Breast epithelium (tissue), 3 donors: ENCODE measurements around the gene RBFOX1.

Source experiments
- CTCF ChIP-seq, 3 donors: fragments of 450-650 bp; IDR thresholded peaks; one replicate each; pipeline ENCODE4 v1.5.1; 2016 to 2017; ENCODE audit warnings: antibody characterized with exemption in 3 of 3, mild to moderate bottlenecking in 3 of 3, moderate library complexity in 3 of 3
- POLR2A ChIP-seq: fragments of 450-650 bp; IDR thresholded peaks from one replicate; pipeline ENCODE4 v1.6.1; 2016; ENCODE audit warnings: antibody characterized with exemption, mild to moderate bottlenecking, moderate library complexity
- POLR2AphosphoS5 ChIP-seq, 3 donors: sonication (generic); formaldehyde crosslinking; IDR thresholded peaks; one replicate each; pipeline ENCODE4 v1.6.1; 2017; ENCODE audit warnings: antibody characterized with exemption in 3 of 3

GRCh38 chr16:7304279-7304678, 28.4 kb upstream of the RBFOX1 start:
- no peak for TF ChIP-seq CTCF (IDR thresholded peaks at IDR 0.05)
- TF ChIP-seq POLR2AphosphoS5 (IDR thresholded peaks at IDR 0.05) = no peak
- no peak for TF ChIP-seq POLR2A
